ENCODE data around the gene YJEFN3.

DNA sequence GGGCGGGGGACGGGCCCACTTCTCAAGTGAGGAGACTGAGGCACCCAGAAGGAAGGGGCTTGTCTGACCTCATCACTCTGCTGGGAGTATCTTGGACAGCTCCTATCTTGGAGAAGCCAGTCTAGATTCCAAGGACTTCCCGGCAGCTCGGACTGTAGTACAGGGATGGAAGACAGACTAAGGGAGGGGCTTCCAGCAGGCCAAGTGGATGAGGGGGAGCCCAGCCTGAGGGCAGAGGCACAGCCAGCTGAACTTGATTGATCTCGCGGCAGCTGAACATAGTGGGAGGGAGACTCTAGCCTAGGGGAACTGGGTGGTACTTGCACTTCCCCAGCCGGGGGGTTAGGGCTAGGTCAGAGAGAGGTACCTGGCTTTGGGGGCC is 10.1 kb downstream of the YJEFN3 start:
- TF ChIP-seq, protein P1, sequence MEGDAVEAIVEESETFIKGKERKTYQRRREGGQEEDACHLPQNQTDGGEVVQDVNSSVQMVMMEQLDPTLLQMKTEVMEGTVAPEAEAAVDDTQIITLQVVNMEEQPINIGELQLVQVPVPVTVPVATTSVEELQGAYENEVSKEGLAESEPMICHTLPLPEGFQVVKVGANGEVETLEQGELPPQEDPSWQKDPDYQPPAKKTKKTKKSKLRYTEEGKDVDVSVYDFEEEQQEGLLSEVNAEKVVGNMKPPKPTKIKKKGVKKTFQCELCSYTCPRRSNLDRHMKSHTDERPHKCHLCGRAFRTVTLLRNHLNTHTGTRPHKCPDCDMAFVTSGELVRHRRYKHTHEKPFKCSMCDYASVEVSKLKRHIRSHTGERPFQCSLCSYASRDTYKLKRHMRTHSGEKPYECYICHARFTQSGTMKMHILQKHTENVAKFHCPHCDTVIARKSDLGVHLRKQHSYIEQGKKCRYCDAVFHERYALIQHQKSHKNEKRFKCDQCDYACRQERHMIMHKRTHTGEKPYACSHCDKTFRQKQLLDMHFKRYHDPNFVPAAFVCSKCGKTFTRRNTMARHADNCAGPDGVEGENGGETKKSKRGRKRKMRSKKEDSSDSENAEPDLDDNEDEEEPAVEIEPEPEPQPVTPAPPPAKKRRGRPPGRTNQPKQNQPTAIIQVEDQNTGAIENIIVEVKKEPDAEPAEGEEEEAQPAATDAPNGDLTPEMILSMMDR (IDR thresholded peaks at IDR 0.05), result no peak
- no peak for TF ChIP-seq POLR2A (IDR thresholded peaks at IDR 0.05)

Data from body of pancreas (tissue), 4 donors.